HepG2 (cell line): ENCODE results near the gene DNPH1. TPM values are rescaled to one million over a fixed set of nuclear protein-coding genes. Genes with fewer than 3 reads are reported as not detected.

Source experiments
- ATAC-seq: fragments of 200-7000 bp; cut with Tn5 transposase; 3 replicates; pipeline ENCODE4 v1.9.1; 2020; ENCODE audit warnings: mild to moderate bottlenecking, moderate library complexity
- BruUV-seq: library from RNA; stranded (reverse); fragments of 400-500 nt; replicated peaks from 2 replicates; lab custom pipeline; 2021; lab: Mats Ljungman, UMichigan
- CTCF ChIA-PET: fragments of 300-600 bp; formaldehyde crosslinking; extraction: SDS; loops from one replicate; lab custom pipeline; 2021; ENCODE audit warnings: low total read pairs, inconsistent platforms, low intra/inter-chr PET ratio; lab: Yijun Ruan, JAX
- POLR2A ChIA-PET: fragments of 350-600 bp; sonication (Branson Sonifier 250); formaldehyde crosslinking; loops from one replicate; lab custom pipeline; 2020; ENCODE audit warnings: antibody characterized with exemption, inconsistent platforms; lab: Yijun Ruan, JAX
- DNase-seq: peaks from one replicate; pipeline ENCODE4 v3.0.0-alpha.2; 2015; ENCODE audit warnings: low spot score
- FAIRE-seq: peaks from 3 replicates; lab custom pipeline; 2011; peaks lifted over from hg19 to GRCh38; lab: Jason Lieb, UNC
- H2AFZ ChIP-seq: one replicate; pipeline ENCODE4 v1.6.1; 2011; ENCODE audit warnings: low read length, inconsistent platforms
- H3K27ac ChIP-seq: fragments of 300-600 bp; 3 replicates; pipeline ENCODE4 v1.8.0; 2011; ENCODE audit warnings: mixed run types, mild to moderate bottlenecking, mixed read lengths, low read length, inconsistent platforms; ENCODE audit not compliant: insufficient read depth; ENCODE audit errors: extremely low read length
- H3K27me3 ChIP-seq, 2 experiments: fragments of 200-600 bp in 1 of 2; 2 replicates in 1 of 2; 3 replicates in 1 of 2; pipeline versions ENCODE4 v1.6.0 to v1.8.0; 2011; ENCODE audit warnings: low read length in 2 of 2, mild to moderate bottlenecking in 2 of 2, moderate library complexity in 2 of 2, inconsistent platforms in 1 of 2; ENCODE audit not compliant: insufficient read depth in 2 of 2, control insufficient read depth in 1 of 2
- H3K36me3 ChIP-seq, 2 experiments: fragments of 200-600 bp in 1 of 2; replicated peaks in 1 of 2; 2 replicates in 1 of 2; 3 replicates in 1 of 2; pipeline versions ENCODE4 v1.5.1 to v1.8.0; 2011; ENCODE audit warnings: low read length in 2 of 2, inconsistent platforms in 1 of 2; ENCODE audit not compliant: insufficient read depth in 2 of 2, control insufficient read depth in 1 of 2
- H3K4me1 ChIP-seq: 2 replicates; pipeline ENCODE4 v1.5.1; 2012; ENCODE audit warnings: low read length, inconsistent platforms; ENCODE audit not compliant: insufficient read depth
- H3K4me2 ChIP-seq: 2 replicates; pipeline ENCODE4 v1.6.0; 2011; ENCODE audit warnings: low read depth, low read length, inconsistent platforms
- H3K4me3 ChIP-seq, 3 experiments: fragments of 200-600 bp in 1 of 3; sonication (generic), shearing (Covaris generic) in 1 of 3; replicated peaks in 1 of 3; 2 replicates each; pipeline ENCODE4 v1.5.1; 2011 to 2016; ENCODE audit warnings: low read length in 3 of 3, inconsistent platforms in 2 of 3, low read depth in 2 of 3, mild to moderate bottlenecking in 2 of 3, control low read depth in 1 of 3, mixed read lengths in 1 of 3; ENCODE audit not compliant: insufficient read depth in 1 of 3
- H3K79me2 ChIP-seq: one replicate; pipeline ENCODE4 v1.6.1; 2011; ENCODE audit warnings: low read length, inconsistent platforms; ENCODE audit not compliant: insufficient read depth
- H3K9ac ChIP-seq: 2 replicates; pipeline ENCODE4 v1.6.0; 2011; ENCODE audit warnings: mild to moderate bottlenecking, low read depth, low read length, inconsistent platforms; ENCODE audit not compliant: insufficient read depth
- H3K9me3 ChIP-seq: 2 replicates; pipeline ENCODE4 v1.5.1; 2012; ENCODE audit warnings: mild to moderate bottlenecking, low read length
- H4K20me1 ChIP-seq: 2 replicates; pipeline ENCODE4 v1.6.0; 2011; ENCODE audit warnings: inconsistent platforms, mild to moderate bottlenecking, low read length, moderate library complexity; ENCODE audit not compliant: insufficient read depth
- MED13 ChIP-seq: sonication (generic); formaldehyde crosslinking; IDR thresholded peaks from 2 replicates; pipeline ENCODE4 v1.5.0; 2020; ENCODE audit warnings: missing genetic modification reagents
- SOX6 ChIP-seq, 2 experiments: fragments of 450-650 bp in 1 of 2; sonication (generic) in 1 of 2; formaldehyde crosslinking in 1 of 2; IDR thresholded peaks; 2 replicates each; pipeline versions ENCODE4 v1.4.0 to v1.6.1; 2017 to 2020; ENCODE audit warnings: antibody characterized with exemption in 1 of 2, mild to moderate bottlenecking in 1 of 2, missing genetic modification reagents in 1 of 2
- ZFP36L2 ChIP-seq: sonication (generic); formaldehyde crosslinking; IDR thresholded peaks from 2 replicates; pipeline ENCODE4 v1.4.0; 2020; ENCODE audit warnings: missing genetic modification reagents
- ZMYM3 ChIP-seq: sonication (generic); formaldehyde crosslinking; IDR thresholded peaks from 2 replicates; pipeline ENCODE4 v1.5.1; 2020; ENCODE audit warnings: mild to moderate bottlenecking, missing genetic modification reagents
- WGBS: methylation state at CpG from one replicate; pipeline ENCODE4 v1.1.6; 2017; ENCODE audit warnings: low lambda C conversion rate; 5-methylcytosine and 5-hydroxymethylcytosine counted together
- in situ Hi-C: cut with HindIII; loops from 2 replicates; pipeline ENCODE4 v1.10.0; 2017; ENCODE audit warnings: low pct_unique_long_range_greater_than_20kb; ENCODE audit not compliant: extremely low pct_ligation_motif_present
- intact Hi-C: fragments of 100-400 bp; cut with micrococcal nuclease; formaldehyde crosslinking; loops from one replicate; pipeline ENCODE4 v1.10.0; 2022; ENCODE audit not compliant: unreplicated experiment
- polyA plus RNA-seq, 8 experiments: library from polyadenylated mRNA; depleted of rRNA in 3 of 8; stranded (reverse) in 7 of 8; unstranded in 1 of 8; fragments of >200 nt; fragmentation: Illumina TruSeq in 4 of 8; extraction: Trizol in 4 of 8; gene quantifications; 2 replicates each; pipeline versions ENCODE4 v1.2.1 to v1.2.3, GENCODE V29; 2011 to 2016; ENCODE audit warnings: low read depth in 4 of 8, missing spikeins in 1 of 8, mixed read lengths in 1 of 8; ENCODE audit not compliant: insufficient read depth in 1 of 8
- total RNA-seq, 5 experiments: library from RNA; depleted of rRNA; stranded (reverse); fragments of >200 nt; fragmentation: Illumina TruSeq; extraction: Trizol; gene quantifications; 2 replicates each; pipeline ENCODE4 v1.2.3, GENCODE V29; 2016; ENCODE audit warnings: low read depth in 1 of 5
- TF ChIP-seq, protein P1 (sequence below): sonication (generic); formaldehyde crosslinking; IDR thresholded peaks from 2 replicates; pipeline ENCODE4 v1.5.1; 2020; ENCODE audit warnings: missing genetic modification reagents, mild to moderate bottlenecking, borderline replicate concordance

The DNPH1 gene
- total and polyA plus RNA-seq, 2 of the 13 experiments (the other 11 are each of a cell fraction or from before 2014, with no cell fraction given), result 56.5 to 75.1 TPM

DNA sequence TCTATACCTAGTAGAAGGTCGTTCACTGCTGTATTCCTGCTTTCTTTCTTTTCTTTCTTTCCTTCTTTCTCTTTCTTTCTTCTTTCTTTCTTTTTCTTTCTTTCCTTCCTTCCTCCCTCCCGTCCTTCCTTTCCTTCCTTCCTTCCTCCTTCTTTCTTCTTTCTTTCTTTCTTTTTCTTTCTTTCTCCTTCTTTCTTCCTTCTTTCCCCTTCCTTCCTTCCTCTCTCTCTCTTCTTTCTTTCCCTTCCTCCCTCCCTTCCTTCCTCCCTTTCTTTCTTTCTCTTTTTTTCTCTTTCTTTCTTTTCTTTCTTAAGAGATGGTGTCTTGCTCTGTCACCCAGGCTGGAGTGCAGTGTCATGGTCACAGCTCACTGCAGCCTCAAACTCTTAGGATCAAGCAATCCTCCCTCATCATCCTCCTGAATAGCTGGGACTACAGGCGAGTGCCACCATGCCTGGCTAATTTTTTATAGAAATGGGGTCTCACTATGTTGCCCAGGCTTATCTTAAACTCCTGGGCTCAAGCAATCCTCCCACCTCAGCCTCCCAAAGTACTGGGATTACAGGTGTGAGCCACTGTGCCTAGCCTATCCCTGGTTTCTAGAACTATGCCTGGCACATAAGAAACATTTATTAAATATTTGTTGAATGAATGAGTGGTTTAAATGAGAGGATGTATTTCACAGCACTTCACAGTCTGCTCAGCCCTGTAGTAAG, 2.6 kb upstream of the DNPH1 start (continued):
- TF ChIP-seq, protein P1, sequence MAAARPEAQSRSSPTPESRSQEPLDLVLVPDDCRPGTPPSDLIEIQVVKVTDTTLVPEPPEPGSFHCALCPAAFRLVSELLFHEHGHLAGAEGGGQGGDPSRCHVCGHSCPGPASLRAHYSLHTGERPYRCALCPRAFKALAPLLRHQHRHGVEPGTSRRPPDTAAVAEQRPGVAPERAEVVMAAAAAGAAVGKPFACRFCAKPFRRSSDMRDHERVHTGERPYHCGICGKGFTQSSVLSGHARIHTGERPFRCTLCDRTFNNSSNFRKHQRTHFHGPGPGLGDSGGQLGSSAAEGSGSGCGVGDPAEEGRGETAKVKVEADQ, result no peak
- no peak for TF ChIP-seq ZFP36L2 (CRISPR knock-in tag)
- TF ChIP-seq MED13 (CRISPR knock-in tag), result no peak
- TF ChIP-seq SOX6 (IDR thresholded peaks at IDR 0.05), result 0 out of 2 replicates have a peak, but pooled peaks have one; percentile 43
- no peak for TF ChIP-seq SOX6 (CRISPR knock-in tag; IDR thresholded peaks at IDR 0.05)
- TF ChIP-seq, all 625 proteins: peak for 4

DNA sequence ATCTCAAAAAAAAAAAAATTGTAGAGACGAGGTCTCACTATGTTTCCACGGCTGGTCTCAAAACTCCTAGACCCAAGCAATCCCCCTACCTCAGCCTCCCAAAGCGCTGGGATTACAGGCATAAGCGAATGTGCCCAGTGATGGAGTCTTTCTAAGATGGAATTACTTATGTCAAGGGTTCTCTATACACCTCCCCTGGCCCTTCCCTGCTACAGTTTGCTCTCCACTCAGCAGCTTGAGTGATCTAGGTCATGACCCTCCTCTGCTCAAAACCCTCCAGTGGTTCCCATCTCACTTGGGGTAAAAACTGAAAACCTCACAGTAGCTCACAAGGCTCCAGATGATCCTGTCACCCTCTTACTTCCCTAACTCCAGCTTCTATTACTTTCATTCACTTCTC, 1.8 kb upstream of the DNPH1 start:
- Histone ChIP-seq H3K9me3 (no peaks in the 10 kb centered on the region), H3K36me3 (0 out of 5 replicates have a peak, but pooled peaks cover 0 to 4% of the 10 kb centered on the region in 2 experiments), H2AFZ (no peak overlapping the region), H3K27me3 (peaks cover 0 to 23% of the 10 kb centered on the region in 2 experiments; a peak in 2 of 5 replicates), H3K79me2 (peaks cover 6% of the 10 kb centered on the region), H3K4me2 (no peak overlapping the region), H3K9ac (no peak overlapping the region), H4K20me1 (no peaks in the 10 kb centered on the region), H3K4me1 (peaks cover 20% of the 10 kb centered on the region), H3K4me3 (no peak overlapping the region), H3K27ac (no peak overlapping the region)
- intact Hi-C loops, result no loop called here
- ChIA-PET POLR2A (no interaction called here), CTCF (interaction anchor here (2.9 kb wide), 1 partner anchor 125 kb away, joined by 13 read pairs; no protein-coding TSS in a partner anchor)
- in situ Hi-C loops, result no loop called here
- no peak for DNase-seq
- BruUV-seq, result no TSS peak
- 58% methylated on average over 4 of the region's 4 CpGs for WGBS
- no peak for TF ChIP-seq ZMYM3 (CRISPR knock-in tag)
- FAIRE-seq, result no peak
- no peak for ATAC-seq
